GM19328 (cell line): ENCODE results near the gene SP9.

Experiments used
- ATAC-seq: cut with Tn5 transposase; IDR thresholded peaks from one replicate; pipeline ENCODE4 v1.9.1; 2021; ENCODE audit warnings: mild to moderate bottlenecking, moderate library complexity; ENCODE audit not compliant: unreplicated experiment

Gene SP9

GRCh38 chr2:174334781-174335251, at the start of gene SP9:
SP9 (plus strand) TSS chr2:174334954; CDS start chr2:174335093, 139 bp downstream.
- no peak for ATAC-seq

GRCh38 chr2:174286172-174286571, 48.6 kb upstream of the SP9 start:
- ATAC-seq, result no peak

- ATAC-seq, result no peak
Measured at GRCh38 chr2:174292908-174293307, 41.8 kb upstream of the SP9 start.

- ATAC-seq, result no peak
Measured at GRCh38 chr2:174300114-174300513, 34.6 kb upstream of the SP9 start.

GRCh38 chr2:174312581-174313234, 22.0 kb upstream of the SP9 start:
- no peak for ATAC-seq

GRCh38 chr2:174322149-174322548, 12.6 kb upstream of the SP9 start:
- no peak for ATAC-seq

GRCh38 chr2:174322746-174323145, 12.0 kb upstream of the SP9 start:
- no peak for ATAC-seq

GRCh38 chr2:174324530-174324929, 10.2 kb upstream of the SP9 start:
- ATAC-seq, result no peak

- no peak for ATAC-seq
Measured at GRCh38 chr2:174325373-174326160, 9.2 kb upstream of the SP9 start.

- no peak for ATAC-seq
Measured at GRCh38 chr2:174326161-174327020, 8.4 kb upstream of the SP9 start.

GRCh38 chr2:174327021-174327840, 7.5 kb upstream of the SP9 start:
- ATAC-seq, result no peak

- ATAC-seq, result no peak
Measured at GRCh38 chr2:174327841-174328113, 7.0 kb upstream of the SP9 start.

GRCh38 chr2:174328114-174328960, 6.4 kb upstream of the SP9 start:
- ATAC-seq, result no peak

GRCh38 chr2:174328961-174329715, 5.6 kb upstream of the SP9 start:
- no peak for ATAC-seq

GRCh38 chr2:174330945-174331594, 3.7 kb upstream of the SP9 start:
- no peak for ATAC-seq

GRCh38 chr2:174331595-174332216, 3.0 kb upstream of the SP9 start:
- no peak for ATAC-seq

- ATAC-seq, result no peak
Measured at GRCh38 chr2:174332217-174332963, 2.4 kb upstream of the SP9 start.

GRCh38 chr2:174333017-174333371, 1.8 kb upstream of the SP9 start:
- no peak for ATAC-seq
